Esophagus (tissue), 2 donors: Measurements from ENCODE around the gene KAT2A. TPM values are rescaled to one million over a fixed set of nuclear protein-coding genes. Genes with fewer than 3 reads are reported as not detected.

Source experiments
- H3K27ac ChIP-seq, 2 donors: one replicate each; pipeline ENCODE4 v1.5.1; 2013; ENCODE audit warnings: low read depth in 2 of 2, mild to moderate bottlenecking in 2 of 2, inconsistent platforms in 1 of 2, low read length in 1 of 2, moderate library complexity in 1 of 2
- H3K27me3 ChIP-seq, 2 donors: one replicate each; pipeline ENCODE4 v1.6.1; 2013; ENCODE audit warnings: low read length in 2 of 2, control low read depth in 1 of 2, mild to moderate bottlenecking in 1 of 2; ENCODE audit not compliant: insufficient read depth in 2 of 2, control insufficient read depth in 1 of 2
- H3K36me3 ChIP-seq, 2 donors: one replicate each; pipeline ENCODE4 v1.6.1; 2013; ENCODE audit warnings: low read length in 1 of 2; ENCODE audit not compliant: control insufficient read depth in 2 of 2, insufficient read depth in 2 of 2
- H3K4me1 ChIP-seq, 2 donors: one replicate each; pipeline ENCODE4 v1.6.1; 2013; ENCODE audit warnings: low read length in 1 of 2; ENCODE audit not compliant: control insufficient read depth in 2 of 2, insufficient read depth in 2 of 2
- H3K4me3 ChIP-seq, 2 donors: one replicate each; pipeline ENCODE4 v1.5.1; 2013; ENCODE audit warnings: low read length in 2 of 2, mild to moderate bottlenecking in 2 of 2, low read depth in 1 of 2, moderate library complexity in 1 of 2
- H3K9me3 ChIP-seq, 2 donors: one replicate each; pipeline ENCODE4 v1.6.1; 2013; ENCODE audit warnings: mild to moderate bottlenecking in 2 of 2, low read depth in 1 of 2, low read length in 1 of 2, moderate library complexity in 1 of 2; ENCODE audit not compliant: control insufficient read depth in 2 of 2, insufficient read depth in 1 of 2
- WGBS, 2 donors: extraction: QIAGEN DNeasy Blood & Tissue Kit; methylation state at CpG; one replicate each; pipeline ENCODE4 v1.1.7; 2013; 5-methylcytosine and 5-hydroxymethylcytosine counted together
- polyA plus RNA-seq, 2 donors: library from polyadenylated mRNA; stranded (reverse); fragments of 200-250 nt; gene quantifications; one replicate each; pipeline ENCODE4 v1.2.3, GENCODE V29; 2013
- donor health status: healthy with polysubstance abuse.
- donor health status: Bipolar disorder and iron deficiency.

KAT2A gene
- polyA plus RNA-seq, 2 donors: 34.2 to 86.6 TPM

DNA sequence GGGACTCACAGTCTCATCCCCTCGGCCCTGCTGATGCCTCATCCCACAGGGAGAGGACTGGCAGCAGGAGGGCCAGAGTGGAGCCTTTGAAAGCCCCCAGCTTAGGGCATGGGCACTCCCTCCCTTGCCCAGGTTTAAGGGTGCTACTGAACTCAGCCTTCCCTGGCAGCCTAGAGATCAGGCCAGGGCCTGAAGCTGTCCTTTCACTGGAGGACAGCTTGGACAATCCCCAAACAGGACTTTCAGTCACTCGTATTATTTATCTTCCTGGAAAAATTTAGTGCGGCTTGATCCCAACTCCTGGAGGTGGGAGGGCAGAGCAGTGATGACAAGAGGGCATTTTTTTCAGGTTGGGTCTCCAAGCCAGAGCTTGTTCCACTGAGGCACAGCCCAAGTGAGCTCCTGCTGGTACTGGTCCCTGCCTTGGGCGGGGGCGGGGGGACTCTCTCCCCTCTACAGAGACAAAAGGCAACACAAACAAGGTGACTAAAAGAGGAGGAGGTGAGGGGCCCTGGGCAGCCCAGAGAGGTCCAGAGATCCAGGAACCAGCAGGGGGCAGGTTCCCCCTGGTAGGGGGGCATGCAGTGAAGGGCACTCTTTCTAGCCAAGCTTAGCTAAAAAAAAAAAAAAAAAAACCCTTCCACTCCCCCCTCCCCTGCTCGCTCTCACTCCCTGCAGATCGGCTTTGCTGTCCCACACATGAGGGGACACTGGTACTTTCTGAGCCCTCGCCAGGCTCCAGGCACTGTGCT lies 24.6 kb downstream of the KAT2A start:
- H3K9me3 ChIP-seq: no peaks in the 10 kb centered on the region
- 68 to 69% methylated on average over 8 of the region's 8 CpGs for WGBS, 2 donors
- H3K4me1 ChIP-seq: peaks cover 4 to 6% of the 10 kb centered on the region in 2 donors
- H3K4me3 ChIP-seq: no peak overlapping the region
- H3K27ac ChIP-seq: no peak overlapping the region
- peaks cover 0 to 4% of the 10 kb centered on the region in 2 donors for H3K27me3 ChIP-seq
- no peaks in the 10 kb centered on the region for H3K36me3 ChIP-seq

DNA sequence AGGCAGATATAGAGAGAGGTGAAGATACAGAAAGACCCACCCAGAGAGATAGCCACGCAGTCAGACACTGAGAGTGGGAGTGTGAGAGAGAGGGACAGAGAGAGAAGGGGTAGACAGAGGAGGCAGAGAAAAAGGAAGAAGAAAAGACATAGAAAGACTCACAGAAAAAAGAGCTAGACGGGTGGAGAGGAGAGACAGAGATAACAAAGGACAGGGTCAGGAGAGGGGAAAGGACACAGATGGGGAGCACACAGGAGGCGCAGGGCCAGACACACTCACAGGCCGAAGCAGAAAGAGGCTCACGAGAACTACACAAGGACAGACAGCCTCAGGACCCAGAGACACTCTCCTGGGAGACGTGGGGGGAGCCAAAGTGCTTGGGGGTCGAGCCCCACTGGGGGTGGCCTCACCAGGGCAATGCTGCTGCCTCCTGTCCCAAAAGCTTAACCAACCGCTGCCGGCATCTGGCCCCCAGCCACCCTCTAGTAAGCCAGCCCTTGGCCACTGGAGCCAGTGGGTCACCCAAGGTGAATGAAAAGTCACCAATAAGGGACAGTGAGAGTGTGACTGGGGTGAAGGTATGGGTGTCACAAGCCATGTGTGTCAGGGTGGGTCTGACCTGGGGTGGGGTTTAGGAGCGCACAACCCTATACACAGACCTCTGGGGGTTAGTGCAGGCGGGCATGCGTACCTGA lies 26.6 kb downstream of the KAT2A start:
- H3K27me3 ChIP-seq: peaks cover 0 to 4% of the 10 kb centered on the region in 2 donors
- peaks cover 4 to 5% of the 10 kb centered on the region in 2 donors for H3K4me1 ChIP-seq
- no peaks in the 10 kb centered on the region for H3K36me3 ChIP-seq
- H3K9me3 ChIP-seq: no peaks in the 10 kb centered on the region
- H3K4me3 ChIP-seq: no peak overlapping the region
- 88 to 89% methylated on average over 12 of the region's 12 CpGs for WGBS, 2 donors
- no peak overlapping the region for H3K27ac ChIP-seq

DNA sequence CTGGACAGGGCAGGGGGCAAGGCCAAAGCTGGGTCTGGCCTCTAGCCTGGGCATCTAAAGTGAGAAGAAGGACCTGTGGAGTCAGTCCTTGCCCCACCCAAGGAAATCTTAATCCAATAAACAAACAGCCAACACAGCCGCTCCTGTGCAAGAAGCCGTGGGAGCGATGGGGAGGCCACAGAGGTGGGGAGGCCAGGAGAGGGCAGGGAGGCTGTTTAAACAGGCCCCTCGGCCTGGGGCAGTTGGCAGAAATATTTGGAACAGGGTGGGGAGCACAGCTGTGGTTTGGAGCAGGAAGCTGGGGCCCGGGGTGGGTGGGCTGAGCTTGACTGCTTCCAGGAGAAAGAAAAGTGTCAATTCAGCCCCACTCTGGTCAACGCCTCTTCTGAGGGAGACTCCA lies 28.2 kb downstream of the KAT2A start:
- H3K4me1 ChIP-seq: peaks cover 0 to under 1% of the 10 kb centered on the region in 2 donors
- WGBS, 2 donors: 48 to 51% methylated on average over 6 of the region's 6 CpGs
- H3K27me3 ChIP-seq: peaks cover 0 to 8% of the 10 kb centered on the region in 2 donors
- no peak overlapping the region for H3K4me3 ChIP-seq
- H3K9me3 ChIP-seq: no peaks in the 10 kb centered on the region
- H3K27ac ChIP-seq: no peak overlapping the region
- H3K36me3 ChIP-seq: no peaks in the 10 kb centered on the region

DNA sequence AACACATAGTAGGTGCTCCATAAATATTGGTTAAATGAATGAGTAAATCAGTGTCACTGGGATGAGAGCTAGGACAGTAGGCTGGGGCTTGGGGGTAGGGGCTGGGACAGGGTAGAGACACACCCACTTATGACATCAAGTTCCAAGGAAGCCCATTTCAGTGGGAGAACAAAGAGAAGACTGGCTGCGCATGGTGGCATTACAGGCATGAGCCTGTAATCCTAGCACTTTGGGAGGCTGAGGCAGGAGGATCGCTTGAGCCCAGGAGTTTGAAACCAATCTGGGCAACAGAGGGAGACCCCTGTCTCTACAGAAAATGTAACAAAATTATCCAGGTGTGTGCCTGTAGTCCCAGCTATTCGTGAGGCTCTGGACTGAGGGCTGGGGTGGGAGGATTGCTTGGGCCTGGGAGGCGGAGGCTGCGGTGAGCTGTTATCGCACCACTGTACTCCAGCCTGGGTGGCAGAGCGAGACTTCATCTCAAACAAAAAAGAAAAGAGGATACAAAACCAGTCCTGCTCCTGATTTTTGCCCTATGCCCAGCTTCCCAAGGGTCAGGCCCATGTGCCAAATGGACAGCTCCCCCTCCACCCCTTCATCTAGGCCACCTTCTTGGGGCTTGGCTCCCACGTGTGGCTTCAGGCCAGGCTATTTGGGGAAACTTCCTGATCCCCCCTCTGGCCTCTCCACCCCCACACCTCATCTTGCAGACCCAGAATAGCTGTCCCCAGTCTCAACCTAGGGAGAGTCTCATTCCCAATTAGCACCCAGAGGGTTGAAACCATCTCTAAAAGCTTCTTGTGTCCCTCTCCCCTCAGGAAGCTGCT lies 30.0 kb downstream of the KAT2A start:
- Histone ChIP-seq H3K9me3 (no peaks in the 10 kb centered on the region), H3K36me3 (no peaks in the 10 kb centered on the region), H3K27me3 (peaks cover 0 to 4% of the 10 kb centered on the region in 2 donors), H3K4me1 (no peaks in the 10 kb centered on the region), H3K4me3 (no peak overlapping the region), H3K27ac (no peak overlapping the region)
- WGBS, 2 donors: 84 to 88% methylated on average over 8 of the region's 8 CpGs

DNA sequence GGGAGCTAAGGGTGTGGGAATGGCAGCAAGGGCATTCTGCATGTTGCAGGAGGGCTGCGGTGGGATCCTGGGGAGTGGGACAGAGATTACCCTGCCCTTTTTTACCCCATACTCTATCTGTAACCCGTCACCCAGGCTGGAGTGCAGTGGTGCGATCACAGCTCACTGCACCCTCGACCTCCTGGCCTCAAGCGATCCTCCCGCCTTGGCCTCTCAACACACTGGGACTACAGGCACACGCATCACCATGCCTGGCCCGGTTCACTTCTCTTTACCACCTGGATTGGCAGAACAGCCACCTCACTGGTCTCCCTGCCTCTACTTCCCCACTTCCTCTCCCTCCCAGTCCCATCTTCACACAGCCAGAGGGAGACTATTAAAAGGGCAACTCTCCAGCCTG lies 32.4 kb downstream of the KAT2A start:
- Histone ChIP-seq H3K36me3 (no peaks in the 10 kb centered on the region), H3K27ac (no peak overlapping the region), H3K27me3 (peaks cover 0 to 4% of the 10 kb centered on the region in 2 donors), H3K9me3 (no peaks in the 10 kb centered on the region), H3K4me1 (no peaks in the 10 kb centered on the region), H3K4me3 (no peak overlapping the region)
- 86 to 90% methylated on average over 8 of the region's 8 CpGs for WGBS, 2 donors

DNA sequence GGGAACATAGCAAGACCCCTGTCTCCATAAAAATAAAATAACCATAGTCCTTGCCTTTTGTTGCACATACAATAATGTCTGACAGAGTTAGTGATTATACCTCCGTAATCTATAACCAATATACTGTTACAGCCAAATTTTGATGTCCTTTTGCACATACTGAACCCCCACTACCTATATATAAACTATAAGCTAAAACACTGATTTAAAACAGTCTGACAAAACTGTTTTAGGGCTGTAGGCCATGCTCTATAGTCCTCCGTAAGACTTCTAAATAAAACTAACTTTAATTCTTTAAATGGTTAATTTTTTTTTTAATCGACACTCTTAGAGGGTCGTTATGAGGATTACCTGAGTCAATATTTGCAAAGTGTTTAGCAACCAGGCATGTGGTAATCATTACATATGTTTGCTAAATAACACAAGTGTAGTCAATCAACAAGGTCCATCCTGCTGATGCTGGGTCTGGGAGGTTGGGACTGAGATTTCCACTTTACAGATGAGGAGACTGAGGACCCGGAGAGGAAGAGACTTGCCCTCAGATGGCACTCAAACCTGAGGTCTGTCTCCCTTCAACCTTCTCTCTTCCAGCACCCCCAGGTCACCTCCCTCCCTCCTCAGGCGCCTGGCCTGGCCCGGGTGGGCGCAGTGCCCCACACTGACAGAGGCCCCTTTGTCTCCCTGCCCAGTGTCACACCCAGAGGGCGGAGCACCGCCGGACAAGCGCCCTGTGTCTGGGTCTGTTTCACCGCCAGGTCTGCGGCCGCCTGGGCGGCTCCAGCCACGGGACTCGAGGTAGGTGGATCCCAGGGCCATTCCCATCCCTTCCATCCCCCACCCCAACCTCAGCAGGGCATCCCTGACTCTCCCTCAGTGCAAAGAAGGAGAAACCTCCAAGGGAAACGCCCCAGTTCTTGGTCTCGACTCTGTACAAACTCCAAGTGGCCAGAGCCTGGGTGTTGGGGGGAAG lies 33.1 kb downstream of the KAT2A start:
- Histone ChIP-seq H3K27ac (no peak overlapping the region), H3K4me3 (no peak overlapping the region), H3K27me3 (peaks cover 0 to 4% of the 10 kb centered on the region in 2 donors), H3K36me3 (no peaks in the 10 kb centered on the region), H3K4me1 (no peaks in the 10 kb centered on the region), H3K9me3 (no peaks in the 10 kb centered on the region)
- WGBS, 2 donors: 61% methylated on average over 20 of the region's 20 CpGs

DNA sequence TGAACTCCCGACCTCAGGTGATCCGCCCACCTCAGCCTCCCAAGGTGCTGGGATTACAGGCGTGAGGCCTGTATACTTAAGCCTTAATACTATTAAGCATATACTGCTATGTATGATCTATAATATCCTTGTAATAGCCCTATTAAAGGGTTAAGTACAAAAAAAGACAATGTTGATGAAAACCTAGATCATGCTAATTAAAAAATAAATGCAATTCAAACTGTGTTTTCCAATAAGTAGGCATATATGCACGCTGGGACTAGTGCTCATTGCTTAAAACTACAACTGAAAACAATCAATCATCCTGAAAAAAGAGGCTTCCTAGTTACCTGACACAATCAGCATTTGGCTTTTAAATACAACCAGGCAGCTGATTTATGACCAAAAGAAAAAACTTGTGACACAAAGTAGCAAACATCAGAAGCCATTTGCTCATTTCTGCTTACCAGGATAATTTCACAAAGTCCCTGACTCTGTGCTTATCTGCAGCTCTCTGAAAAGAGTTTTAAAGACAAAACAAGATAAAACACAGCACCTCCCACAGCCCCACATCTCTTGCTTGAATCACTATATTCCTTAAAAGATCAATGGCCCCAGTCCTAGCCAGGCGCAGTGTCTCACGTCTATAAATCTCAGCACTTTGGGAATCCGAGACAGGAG lies 34.0 kb downstream of the KAT2A start:
- H3K27ac ChIP-seq: no peak overlapping the region
- H3K9me3 ChIP-seq: no peaks in the 10 kb centered on the region
- H3K36me3 ChIP-seq: no peaks in the 10 kb centered on the region
- peaks cover 0 to 4% of the 10 kb centered on the region in 2 donors for H3K27me3 ChIP-seq
- no peaks in the 10 kb centered on the region for H3K4me1 ChIP-seq
- no peak overlapping the region for H3K4me3 ChIP-seq
- 74 to 75% methylated on average over 7 of the region's 7 CpGs for WGBS, 2 donors

DNA sequence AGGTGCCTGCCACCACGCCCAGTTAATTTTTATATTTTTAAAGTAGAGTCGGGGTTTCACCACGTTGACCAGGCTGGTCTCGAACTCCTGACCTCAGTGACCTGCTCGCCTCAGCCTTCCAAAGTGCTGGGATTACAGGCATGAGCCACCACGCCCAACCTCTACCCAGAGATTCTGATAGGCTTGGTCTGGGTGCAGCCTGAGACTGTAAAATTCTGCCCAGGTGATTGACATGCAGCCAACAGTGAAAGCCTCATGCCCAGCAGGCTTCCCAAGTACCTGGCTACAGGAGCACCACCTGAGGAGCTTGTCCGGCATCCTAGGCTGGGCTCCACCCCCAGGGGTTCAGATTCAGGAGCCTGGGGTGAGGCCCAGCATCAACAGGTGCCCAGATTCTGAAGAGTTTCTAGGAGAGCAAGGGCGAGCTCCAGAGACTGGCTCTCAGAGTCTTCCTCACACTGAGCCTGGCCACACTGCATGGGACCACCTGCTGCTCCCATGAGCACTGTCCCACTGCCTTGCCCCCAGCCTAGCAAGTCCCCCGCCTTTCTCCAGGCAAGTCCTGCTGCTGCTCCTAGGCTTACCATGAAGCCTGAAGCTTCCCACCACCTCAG lies 39.5 kb downstream of the KAT2A start:
- Histone ChIP-seq H3K36me3 (no peaks in the 10 kb centered on the region), H3K4me3 (no peak overlapping the region), H3K27ac (no peak overlapping the region), H3K9me3 (no peaks in the 10 kb centered on the region), H3K27me3 (no peaks in the 10 kb centered on the region), H3K4me1 (no peaks in the 10 kb centered on the region)
- 72 to 75% methylated on average over 9 of the region's 9 CpGs for WGBS, 2 donors
